Peyer's patch (tissue), 4 donors: Measurements from ENCODE around the gene VWF. TPM values are rescaled to one million over a fixed set of nuclear protein-coding genes. Genes with fewer than 3 reads are reported as not detected.

ENCODE experiments used
- DNase-seq, 3 donors: peaks; one replicate each; pipeline ENCODE4 v3.0.0-alpha.2; 2017 to 2019
- H3K27ac ChIP-seq, 4 donors: fragments of 200-600 bp; sonication (generic); one replicate each; pipeline ENCODE4 v1.5.1; 2016 to 2019
- H3K27me3 ChIP-seq, 2 donors: fragments of 200-600 bp; sonication (generic); one replicate each; pipeline ENCODE4 v1.5.1; 2019
- H3K36me3 ChIP-seq, 3 donors: fragments of 200-600 bp; sonication (generic); one replicate each; pipeline ENCODE4 v1.5.1; 2016 to 2019
- H3K4me1 ChIP-seq, 4 donors: fragments of 200-600 bp; sonication (generic); one replicate each; pipeline ENCODE4 v1.5.1; 2016 to 2019
- H3K4me3 ChIP-seq, 4 donors: fragments of 200-600 bp; sonication (generic); 1 replicate in 3 of 4; 2 replicates in 1 of 4; pipeline ENCODE4 v1.5.1; 2016 to 2019; ENCODE audit warnings: mild to moderate bottlenecking in 1 of 4
- H3K9me3 ChIP-seq, 4 donors: fragments of 200-600 bp; sonication (generic); one replicate each; pipeline ENCODE4 v1.5.1; 2016 to 2019; ENCODE audit warnings: mild to moderate bottlenecking in 1 of 4
- POLR2A ChIP-seq, 2 donors: fragments of 450-650 bp; IDR thresholded peaks; one replicate each; pipeline ENCODE4 v1.5.1; 2017; ENCODE audit warnings: antibody characterized with exemption in 2 of 2, mild to moderate bottlenecking in 2 of 2, moderate library complexity in 2 of 2
- total RNA-seq, 4 donors: library from RNA; depleted of rRNA; stranded (reverse); fragments of >200 nt; gene quantifications; one replicate each; pipeline ENCODE4 v1.1.0, GENCODE V29; 2016
- TF ChIP-seq, protein P1 (sequence below), 6 experiments: fragments of 450-650 bp in 4 of 6; fragments of 200-600 bp in 2 of 6; sonication (generic) in 1 of 6; IDR thresholded peaks; one replicate each; pipeline ENCODE4 v1.5.1; 2017 to 2019; ENCODE audit warnings: antibody characterized with exemption in 6 of 6, mild to moderate bottlenecking in 3 of 6, moderate library complexity in 1 of 6

Gene VWF
- total RNA-seq, 4 donors from 2014 or later, result 21.5 to 98.2 (median 62.7) TPM

DNA sequence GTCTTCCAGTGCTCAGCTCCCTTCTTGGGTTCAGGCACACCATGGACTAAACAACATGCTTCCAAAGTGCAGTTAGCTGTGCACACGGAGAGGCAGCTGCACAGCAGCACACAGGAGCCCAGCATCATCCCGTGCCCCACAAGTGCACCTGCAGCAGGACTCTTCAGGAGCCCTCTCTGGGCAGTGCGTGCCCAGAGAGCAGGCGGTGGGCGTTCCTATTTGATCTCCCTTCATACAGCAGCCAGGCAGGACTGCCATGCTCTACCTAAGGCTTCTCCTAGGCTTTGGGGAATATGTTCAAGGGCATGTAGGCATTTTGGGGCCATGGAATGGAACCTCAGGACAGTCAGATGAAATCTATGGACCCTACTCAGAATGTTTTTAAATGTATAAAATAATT, 214.9 kb downstream of the VWF start:
- no peaks in the 10 kb centered on the region for H3K36me3 ChIP-seq
- no peaks in the 10 kb centered on the region for H3K27me3 ChIP-seq
- H3K27ac ChIP-seq, result no peak overlapping the region
- H3K4me1 ChIP-seq, result no peaks in the 10 kb centered on the region
- no peaks in the 10 kb centered on the region for H3K9me3 ChIP-seq
- TF ChIP-seq POLR2A (IDR thresholded peaks at IDR 0.05), result no peak
- TF ChIP-seq, protein P1, sequence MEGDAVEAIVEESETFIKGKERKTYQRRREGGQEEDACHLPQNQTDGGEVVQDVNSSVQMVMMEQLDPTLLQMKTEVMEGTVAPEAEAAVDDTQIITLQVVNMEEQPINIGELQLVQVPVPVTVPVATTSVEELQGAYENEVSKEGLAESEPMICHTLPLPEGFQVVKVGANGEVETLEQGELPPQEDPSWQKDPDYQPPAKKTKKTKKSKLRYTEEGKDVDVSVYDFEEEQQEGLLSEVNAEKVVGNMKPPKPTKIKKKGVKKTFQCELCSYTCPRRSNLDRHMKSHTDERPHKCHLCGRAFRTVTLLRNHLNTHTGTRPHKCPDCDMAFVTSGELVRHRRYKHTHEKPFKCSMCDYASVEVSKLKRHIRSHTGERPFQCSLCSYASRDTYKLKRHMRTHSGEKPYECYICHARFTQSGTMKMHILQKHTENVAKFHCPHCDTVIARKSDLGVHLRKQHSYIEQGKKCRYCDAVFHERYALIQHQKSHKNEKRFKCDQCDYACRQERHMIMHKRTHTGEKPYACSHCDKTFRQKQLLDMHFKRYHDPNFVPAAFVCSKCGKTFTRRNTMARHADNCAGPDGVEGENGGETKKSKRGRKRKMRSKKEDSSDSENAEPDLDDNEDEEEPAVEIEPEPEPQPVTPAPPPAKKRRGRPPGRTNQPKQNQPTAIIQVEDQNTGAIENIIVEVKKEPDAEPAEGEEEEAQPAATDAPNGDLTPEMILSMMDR (IDR thresholded peaks at IDR 0.05), result no peak
- H3K4me3 ChIP-seq, result no peak overlapping the region
- no peak for DNase-seq

DNA sequence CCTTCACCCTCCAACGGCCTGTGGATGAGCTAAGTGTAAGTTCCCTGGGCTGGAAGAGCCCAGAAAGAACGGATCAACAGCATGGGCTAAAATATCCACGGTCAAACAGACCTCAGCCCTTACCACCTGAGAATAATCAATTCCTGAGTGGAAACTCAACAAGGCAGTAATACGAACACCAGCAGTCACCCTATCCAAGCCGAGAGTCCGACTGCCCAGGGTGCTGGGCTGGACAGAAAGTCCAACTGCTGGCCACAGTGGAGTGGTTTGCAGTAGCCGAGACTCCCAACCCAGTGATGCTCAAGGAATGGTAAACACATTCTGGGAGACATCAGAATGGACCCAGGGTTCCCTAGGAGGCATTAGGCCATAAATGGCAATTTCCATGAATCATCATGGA, 216.2 kb downstream of the VWF start:
- H3K9me3 ChIP-seq, result no peaks in the 10 kb centered on the region
- no peaks in the 10 kb centered on the region for H3K4me1 ChIP-seq
- no peak for TF ChIP-seq POLR2A (IDR thresholded peaks at IDR 0.05)
- TF ChIP-seq, protein P1 (IDR thresholded peaks at IDR 0.05), result no peak
- DNase-seq, result no peak
- no peaks in the 10 kb centered on the region for H3K36me3 ChIP-seq
- H3K27me3 ChIP-seq, result no peaks in the 10 kb centered on the region
- H3K27ac ChIP-seq, result no peak overlapping the region
- H3K4me3 ChIP-seq, result no peak overlapping the region

DNA sequence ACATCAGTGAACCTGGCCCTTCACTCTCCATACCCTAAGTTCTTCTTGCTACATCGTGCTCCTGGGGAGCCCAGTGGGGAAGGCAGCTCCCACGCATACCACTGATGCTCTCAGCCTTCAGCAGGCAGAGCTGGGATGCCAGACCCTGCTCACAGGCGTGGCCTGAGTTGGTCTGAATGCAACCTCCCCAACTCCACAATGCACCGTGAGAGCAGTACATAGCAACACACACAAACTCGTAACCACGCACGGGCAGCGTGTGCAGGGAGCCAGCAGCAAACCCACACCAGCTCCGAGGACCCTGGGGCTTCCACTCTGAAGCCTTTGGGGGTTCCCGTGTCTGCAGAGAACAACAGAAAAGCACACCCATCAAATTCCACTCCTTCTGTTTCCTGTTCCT, 216.7 kb downstream of the VWF start:
- no peak overlapping the region for H3K27ac ChIP-seq
- H3K9me3 ChIP-seq, result no peaks in the 10 kb centered on the region
- no peak overlapping the region for H3K4me3 ChIP-seq
- H3K4me1 ChIP-seq, result no peaks in the 10 kb centered on the region
- TF ChIP-seq, protein P1 (IDR thresholded peaks at IDR 0.05), result no peak
- no peak for TF ChIP-seq POLR2A (IDR thresholded peaks at IDR 0.05)
- DNase-seq, result peak in 1 of 3 donors; percentile 22
- H3K27me3 ChIP-seq, result no peaks in the 10 kb centered on the region
- H3K36me3 ChIP-seq, result no peaks in the 10 kb centered on the region

DNA sequence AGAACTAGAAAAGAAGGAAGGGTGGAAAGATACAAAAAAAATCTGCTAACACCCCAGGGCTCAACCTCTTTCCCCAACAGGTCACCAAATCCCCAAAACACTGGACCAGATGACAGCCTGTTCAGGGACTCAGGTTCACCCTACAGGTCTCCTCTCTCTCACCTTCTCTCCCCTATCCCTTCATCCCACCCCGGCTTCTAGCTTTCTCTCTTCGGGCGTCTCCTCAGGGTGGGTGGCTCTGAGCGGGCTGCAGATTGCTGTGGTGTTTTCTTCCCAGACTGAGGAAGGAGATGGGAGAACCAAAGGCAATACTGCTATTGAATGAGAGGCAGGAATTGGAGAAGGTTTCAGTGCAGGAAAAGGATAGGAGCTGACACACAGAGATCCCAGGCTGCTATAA, 218.7 kb downstream of the VWF start:
- no peaks in the 10 kb centered on the region for H3K9me3 ChIP-seq
- no peaks in the 10 kb centered on the region for H3K4me1 ChIP-seq
- TF ChIP-seq, protein P1 (IDR thresholded peaks at IDR 0.05), result no peak
- no peak for TF ChIP-seq POLR2A (IDR thresholded peaks at IDR 0.05)
- H3K4me3 ChIP-seq, result no peak overlapping the region
- H3K27me3 ChIP-seq, result no peaks in the 10 kb centered on the region
- peak in 1 of 3 donors; percentile 8 for DNase-seq
- H3K27ac ChIP-seq, result no peak overlapping the region
- no peaks in the 10 kb centered on the region for H3K36me3 ChIP-seq

DNA sequence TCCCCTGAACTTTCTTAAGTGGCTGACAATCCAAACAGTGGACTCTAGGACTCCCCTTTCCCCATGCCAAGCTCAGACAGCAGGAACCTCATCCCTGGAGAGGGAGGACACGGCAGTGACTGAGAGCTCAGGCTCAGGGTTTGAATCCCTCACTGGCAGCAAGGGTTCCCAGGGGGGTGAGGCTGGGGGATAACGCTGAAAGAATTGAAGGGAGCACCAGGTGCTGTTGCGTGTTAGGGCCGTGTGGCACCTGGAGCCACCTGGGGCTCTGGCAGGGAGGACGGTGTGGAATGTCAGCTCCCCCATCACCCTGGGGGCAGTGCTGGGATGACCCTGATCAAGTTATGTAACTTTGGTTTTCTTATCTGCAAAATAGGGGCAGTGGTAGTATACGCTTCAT, 219.5 kb downstream of the VWF start:
- Histone ChIP-seq H3K4me1 (no peaks in the 10 kb centered on the region), H3K4me3 (no peak overlapping the region), H3K27ac (no peak overlapping the region), H3K9me3 (no peaks in the 10 kb centered on the region), H3K27me3 (no peaks in the 10 kb centered on the region), H3K36me3 (no peaks in the 10 kb centered on the region)
- DNase-seq, result no peak
- no peak for TF ChIP-seq POLR2A (IDR thresholded peaks at IDR 0.05)
- TF ChIP-seq, protein P1 (IDR thresholded peaks at IDR 0.05), result no peak

DNA sequence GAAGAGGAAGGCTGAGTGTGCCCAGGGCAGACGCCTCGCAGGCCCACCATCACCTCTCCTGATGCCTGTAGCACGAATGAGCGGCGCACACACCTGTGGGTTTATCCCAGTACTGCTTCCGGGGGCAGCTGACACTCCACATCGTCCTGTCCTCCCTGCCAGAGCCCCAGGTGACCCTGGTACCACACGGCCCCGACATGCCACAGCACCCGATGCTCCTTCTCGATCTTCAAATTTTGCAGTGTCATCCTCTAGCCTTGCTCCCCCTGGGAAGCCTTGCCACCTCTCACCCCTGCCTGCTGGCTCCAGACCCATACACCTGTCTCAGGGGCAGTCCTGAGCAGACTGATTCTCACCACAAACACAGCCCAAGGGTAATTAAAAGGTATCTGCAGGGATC, 220.0 kb downstream of the VWF start:
- Histone ChIP-seq H3K4me1 (no peaks in the 10 kb centered on the region), H3K9me3 (no peaks in the 10 kb centered on the region), H3K27me3 (no peaks in the 10 kb centered on the region), H3K27ac (no peak overlapping the region), H3K4me3 (no peak overlapping the region), H3K36me3 (no peaks in the 10 kb centered on the region)
- TF ChIP-seq POLR2A (IDR thresholded peaks at IDR 0.05), result no peak
- TF ChIP-seq, protein P1 (IDR thresholded peaks at IDR 0.05), result no peak
- no peak for DNase-seq
